Calu3 (cell line): ENCODE results near the gene ACSL5. TPM values are rescaled to one million over a fixed set of nuclear protein-coding genes. Genes with fewer than 3 reads are reported as not detected.

Experiments
- BruUV-seq: library from RNA; stranded (reverse); fragments of 400-500 nt; replicated peaks from 2 replicates; lab custom pipeline; 2021; lab: Mats Ljungman, UMichigan
- CTCF ChIA-PET: fragments of 300-600 bp; sonication (Branson Sonifier 250); formaldehyde crosslinking; loops from one replicate; lab custom pipeline; 2022; ENCODE audit warnings: antibody characterized with exemption; lab: Charles Lee
- DNase-seq: peaks from one replicate; pipeline ENCODE4 v3.0.0; 2022
- H3K27ac Mint-ChIP-seq: one replicate; pipeline ENCODE4 v1.8.0; 2022; ENCODE audit warnings: mixed read lengths; ENCODE audit not compliant: unreplicated experiment
- H3K27me3 Mint-ChIP-seq: one replicate; pipeline ENCODE4 v1.8.0; 2022; ENCODE audit warnings: mixed read lengths; ENCODE audit not compliant: unreplicated experiment
- H3K36me3 Mint-ChIP-seq: one replicate; pipeline ENCODE4 v1.8.0; 2022; ENCODE audit warnings: mild to moderate bottlenecking, moderate library complexity, mixed read lengths; ENCODE audit not compliant: insufficient read depth, unreplicated experiment
- H3K4me1 Mint-ChIP-seq: one replicate; pipeline ENCODE4 v1.8.0; 2022; ENCODE audit warnings: mild to moderate bottlenecking, low read depth, mixed read lengths; ENCODE audit not compliant: unreplicated experiment
- H3K4me3 Mint-ChIP-seq: one replicate; pipeline ENCODE4 v1.8.0; 2022; ENCODE audit warnings: mild to moderate bottlenecking, low read depth, moderate library complexity, mixed read lengths; ENCODE audit not compliant: unreplicated experiment
- H3K9me3 Mint-ChIP-seq: one replicate; pipeline ENCODE4 v1.8.0; 2022; ENCODE audit warnings: low read depth, mixed read lengths; ENCODE audit not compliant: unreplicated experiment
- intact Hi-C: fragments of 100-400 bp; cut with micrococcal nuclease; formaldehyde crosslinking; loops from one replicate; pipeline ENCODE4 v1.10.0; 2022; ENCODE audit not compliant: unreplicated experiment
- total RNA-seq: library from RNA; stranded (reverse); gene quantifications from 2 replicates; pipeline ENCODE4 v1.2.3, GENCODE V29; 2022
- TF ChIP-seq, protein P1 (sequence below): fragments of 200-600 bp; IDR thresholded peaks from one replicate; pipeline ENCODE4 v1.8.0; 2022; ENCODE audit warnings: antibody characterized with exemption; ENCODE audit not compliant: unreplicated experiment

ACSL5 gene
- total RNA-seq, 1 experiment from 2014 or later, result 35.3 TPM

DNA sequence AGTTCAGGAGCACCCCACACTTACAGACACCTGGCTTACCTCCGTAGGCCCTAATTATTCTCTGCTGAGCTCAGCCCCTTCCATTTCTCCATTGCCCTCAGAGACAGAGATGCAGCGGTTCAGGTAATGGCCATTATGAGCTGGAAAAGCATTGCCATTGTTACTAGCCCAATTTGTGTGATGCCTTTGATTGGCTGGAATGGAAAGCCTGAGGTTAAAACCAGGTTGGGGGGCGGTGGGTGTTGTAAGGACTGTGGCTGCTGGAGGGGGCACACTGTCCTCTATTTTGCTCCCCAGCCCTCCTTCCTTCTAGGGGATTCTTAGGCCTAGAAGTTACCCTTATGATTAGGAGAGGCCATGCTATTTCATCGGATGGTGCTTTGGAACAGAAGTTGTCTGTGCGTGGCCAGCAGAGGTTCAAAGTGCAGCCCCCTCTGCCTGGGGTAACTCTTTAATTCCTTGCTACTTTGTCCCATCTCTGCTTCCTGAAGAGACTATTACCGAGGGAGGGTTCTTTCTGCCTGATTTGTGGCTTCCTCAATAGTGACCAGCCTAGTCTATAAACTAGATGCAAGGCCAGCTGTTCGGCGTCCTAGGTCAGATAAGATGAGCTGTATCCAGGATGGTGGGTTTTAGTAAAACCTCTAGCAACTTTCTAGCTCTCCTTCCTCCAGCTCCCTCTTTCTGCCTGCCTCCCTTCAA lies 14.2 kb upstream of the ACSL5 start:
- H3K27ac Mint-ChIP-seq, result no peak overlapping the region
- intact Hi-C loops, result no loop called here
- no peaks in the 10 kb centered on the region for H3K4me1 Mint-ChIP-seq
- no peak for DNase-seq
- no peaks in the 10 kb centered on the region for H3K36me3 Mint-ChIP-seq
- no TSS peak for BruUV-seq
- no peaks in the 10 kb centered on the region for H3K27me3 Mint-ChIP-seq
- TF ChIP-seq, protein P1, sequence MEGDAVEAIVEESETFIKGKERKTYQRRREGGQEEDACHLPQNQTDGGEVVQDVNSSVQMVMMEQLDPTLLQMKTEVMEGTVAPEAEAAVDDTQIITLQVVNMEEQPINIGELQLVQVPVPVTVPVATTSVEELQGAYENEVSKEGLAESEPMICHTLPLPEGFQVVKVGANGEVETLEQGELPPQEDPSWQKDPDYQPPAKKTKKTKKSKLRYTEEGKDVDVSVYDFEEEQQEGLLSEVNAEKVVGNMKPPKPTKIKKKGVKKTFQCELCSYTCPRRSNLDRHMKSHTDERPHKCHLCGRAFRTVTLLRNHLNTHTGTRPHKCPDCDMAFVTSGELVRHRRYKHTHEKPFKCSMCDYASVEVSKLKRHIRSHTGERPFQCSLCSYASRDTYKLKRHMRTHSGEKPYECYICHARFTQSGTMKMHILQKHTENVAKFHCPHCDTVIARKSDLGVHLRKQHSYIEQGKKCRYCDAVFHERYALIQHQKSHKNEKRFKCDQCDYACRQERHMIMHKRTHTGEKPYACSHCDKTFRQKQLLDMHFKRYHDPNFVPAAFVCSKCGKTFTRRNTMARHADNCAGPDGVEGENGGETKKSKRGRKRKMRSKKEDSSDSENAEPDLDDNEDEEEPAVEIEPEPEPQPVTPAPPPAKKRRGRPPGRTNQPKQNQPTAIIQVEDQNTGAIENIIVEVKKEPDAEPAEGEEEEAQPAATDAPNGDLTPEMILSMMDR, result no peak
- CTCF ChIA-PET, result interaction anchor here (0.6 kb wide), 1 partner anchor 15 kb away, joined by 4 read pairs; no protein-coding TSS in a partner anchor
- H3K9me3 Mint-ChIP-seq, result no peaks in the 10 kb centered on the region
- no peak overlapping the region for H3K4me3 Mint-ChIP-seq

DNA sequence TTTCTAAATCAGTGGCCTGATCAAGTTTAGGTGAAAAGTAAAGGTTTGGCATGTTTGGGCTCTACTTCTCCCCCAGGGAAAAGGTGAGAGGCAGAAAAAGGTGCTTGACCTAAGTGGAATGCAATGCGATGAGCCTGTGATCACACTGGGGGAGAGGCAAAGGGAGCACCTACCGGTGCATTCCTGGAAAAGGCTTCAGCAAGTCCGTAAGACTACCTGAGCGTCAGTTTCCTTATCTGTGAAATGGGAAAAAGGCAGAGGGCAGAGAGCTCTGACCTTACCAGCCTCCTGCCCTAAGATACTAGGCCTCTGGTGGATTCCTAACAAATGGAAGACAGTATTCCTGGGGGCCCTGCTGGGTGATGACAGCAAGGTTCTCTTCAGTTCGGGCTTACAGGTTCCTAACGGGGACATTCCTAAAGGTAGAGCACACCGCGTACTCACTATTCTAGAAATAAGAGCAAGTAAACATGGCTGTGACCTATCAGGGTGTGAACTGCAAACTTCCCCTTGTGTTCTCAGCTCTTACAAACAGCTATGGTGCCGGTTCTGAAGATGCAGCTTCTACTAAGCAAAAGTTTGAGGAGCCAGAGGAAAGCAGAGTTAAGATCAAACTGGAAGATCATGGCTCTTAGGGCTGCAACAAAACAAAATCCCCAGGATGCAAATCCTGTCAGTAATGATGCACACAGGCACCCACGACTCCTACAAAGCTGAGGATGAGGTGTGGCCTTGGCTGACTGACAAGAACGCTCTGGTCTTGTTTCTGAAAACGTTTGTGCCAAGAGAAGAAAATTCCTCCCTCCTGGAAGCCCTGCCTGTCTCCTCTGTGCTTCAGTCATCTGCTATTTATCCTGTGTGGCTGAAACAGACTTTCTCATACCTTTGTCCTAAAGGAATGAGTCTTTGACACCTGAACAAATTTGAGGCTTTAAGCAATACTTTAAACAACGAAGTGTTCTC lies 13.3 kb upstream of the ACSL5 start:
- no peak overlapping the region for H3K4me3 Mint-ChIP-seq
- H3K9me3 Mint-ChIP-seq, result no peaks in the 10 kb centered on the region
- H3K36me3 Mint-ChIP-seq, result no peaks in the 10 kb centered on the region
- intact Hi-C loops, result no loop called here
- TF ChIP-seq, protein P1, result no peak
- BruUV-seq, result no TSS peak
- no peaks in the 10 kb centered on the region for H3K4me1 Mint-ChIP-seq
- H3K27ac Mint-ChIP-seq, result no peak overlapping the region
- peak; percentile 11 for DNase-seq
- no peaks in the 10 kb centered on the region for H3K27me3 Mint-ChIP-seq
- CTCF ChIA-PET, result interaction anchor here (1.1 kb wide), 1 partner anchor 11 kb away, joined by 5 read pairs; no protein-coding TSS in a partner anchor

DNA sequence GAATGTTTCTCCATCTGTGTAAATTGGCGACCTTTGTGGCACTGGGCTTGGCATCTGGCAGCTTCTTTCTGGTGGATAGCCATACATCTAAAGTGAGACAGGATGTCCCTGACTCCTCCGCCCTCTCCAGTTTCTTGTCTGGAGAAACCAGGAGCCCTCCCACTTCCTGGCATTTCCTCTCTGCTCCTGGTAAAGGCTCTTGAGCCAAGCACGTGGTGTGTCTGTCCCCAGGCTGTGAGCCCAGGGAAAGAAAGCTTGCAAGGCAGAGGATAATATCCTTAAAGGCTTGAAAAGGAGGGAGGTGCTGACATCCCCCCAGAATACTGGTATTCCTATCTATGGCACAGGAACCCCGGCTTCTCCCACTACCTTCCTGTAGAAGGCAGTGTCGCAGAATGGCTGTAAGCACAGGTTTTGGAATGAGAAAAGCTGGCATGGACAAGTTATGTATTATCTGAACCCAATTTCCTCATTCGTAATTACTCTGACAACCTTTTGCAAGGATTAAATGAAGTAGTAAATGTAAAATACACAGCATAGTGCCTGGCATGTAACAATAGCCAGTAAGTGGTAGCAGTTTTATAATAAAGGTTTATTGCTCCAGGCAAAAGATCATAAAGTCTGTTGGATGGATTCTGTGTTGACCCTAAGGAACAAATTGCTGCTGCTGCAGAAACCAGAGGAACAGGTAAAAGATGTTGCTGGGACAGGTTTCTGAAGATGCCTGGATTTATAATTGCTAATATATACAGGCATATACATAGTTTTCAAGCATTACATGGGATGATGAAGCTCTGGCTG lies 11.8 kb upstream of the ACSL5 start:
- H3K4me1 Mint-ChIP-seq, result no peaks in the 10 kb centered on the region
- BruUV-seq, result no TSS peak
- DNase-seq, result no peak
- H3K27me3 Mint-ChIP-seq, result no peaks in the 10 kb centered on the region
- no peak overlapping the region for H3K4me3 Mint-ChIP-seq
- H3K36me3 Mint-ChIP-seq, result no peaks in the 10 kb centered on the region
- intact Hi-C loops, result no loop called here
- no peak overlapping the region for H3K27ac Mint-ChIP-seq
- CTCF ChIA-PET, result no interaction called here
- no peaks in the 10 kb centered on the region for H3K9me3 Mint-ChIP-seq
- TF ChIP-seq, protein P1, result no peak

DNA sequence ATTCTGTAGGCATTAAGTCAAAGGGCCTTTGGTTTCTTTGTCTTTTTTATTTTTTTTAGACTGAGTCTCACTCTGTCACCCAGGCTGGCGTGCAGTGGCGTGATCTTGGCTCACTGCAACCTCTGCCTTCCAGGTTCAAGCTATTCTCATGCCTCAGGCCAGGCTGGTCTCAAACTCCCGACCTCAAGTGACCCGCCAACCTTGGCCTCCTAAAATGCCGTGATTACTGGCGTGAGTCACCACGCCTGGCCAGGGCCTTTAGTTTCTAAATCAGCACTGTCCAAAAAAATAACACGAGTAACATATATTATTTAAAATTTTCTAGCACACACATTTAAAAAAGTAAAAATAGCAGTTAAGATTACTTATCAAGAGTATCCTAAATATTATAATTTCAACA lies 11.1 kb upstream of the ACSL5 start:
- H3K36me3 Mint-ChIP-seq, result no peaks in the 10 kb centered on the region
- no peak for DNase-seq
- no peak overlapping the region for H3K27ac Mint-ChIP-seq
- BruUV-seq, result no TSS peak
- no peaks in the 10 kb centered on the region for H3K4me1 Mint-ChIP-seq
- intact Hi-C loops, result no loop called here
- no peaks in the 10 kb centered on the region for H3K9me3 Mint-ChIP-seq
- H3K4me3 Mint-ChIP-seq, result no peak overlapping the region
- CTCF ChIA-PET, result no interaction called here
- TF ChIP-seq, protein P1, result no peak
- H3K27me3 Mint-ChIP-seq, result no peaks in the 10 kb centered on the region
